Myometrial cell (primary cell): ENCODE measurements around the gene DCBLD1. TPM values are rescaled to one million over a fixed set of nuclear protein-coding genes. Genes with fewer than 3 reads are reported as not detected.

Experiments used
- total RNA-seq: library from RNA; depleted of rRNA; stranded (reverse); fragments of >200 nt; gene quantifications from 2 replicates; pipeline ENCODE4 v1.2.3, GENCODE V29; 2015

DCBLD1 gene
- 73.8 and 100.0 TPM in 2 replicates for total RNA-seq

GRCh38 chr6:117482240-117483003, at the start of gene DCBLD1:
Gene DCBLD1 (plus strand): TSS chr6:117482674. CDS start chr6:117482782, 108 bp downstream.

Other genes starting within 250 kb of the DCBLD1 start
- not detected in 2 replicates for gene VGLL2, start 217.1 kb upstream of the DCBLD1 start, total RNA-seq
- gene ROS1, start 56.7 kb upstream of the DCBLD1 start, total RNA-seq = 0.86 and 1.2 TPM in 2 replicates
- 37.5 and 53.7 TPM in 2 replicates for gene GOPC, start 119.8 kb downstream of the DCBLD1 start, total RNA-seq
- gene NUS1, start 192.8 kb downstream of the DCBLD1 start, total RNA-seq = 13.5 and 21.4 TPM in 2 replicates